Chondrocyte (in vitro differentiated cells): Measurements from ENCODE around the gene CEP350. TPM values are rescaled to one million over a fixed set of nuclear protein-coding genes. Genes with fewer than 3 reads are reported as not detected.

Experiments
- DNase-seq: peaks from one replicate; pipeline ENCODE4 v3.0.0; 2021; ENCODE audit warnings: mixed read lengths, low spot score
- H3K27ac Mint-ChIP-seq: one replicate; pipeline ENCODE4 v1.8.0; 2021; ENCODE audit warnings: mild to moderate bottlenecking, moderate library complexity, mixed read lengths; ENCODE audit not compliant: unreplicated experiment
- H3K27me3 Mint-ChIP-seq: 2 replicates; pipeline ENCODE4 v1.8.0; 2021; ENCODE audit warnings: low read depth, mixed read lengths
- H3K36me3 Mint-ChIP-seq: 2 replicates; pipeline ENCODE4 v1.8.0; 2021; ENCODE audit warnings: low read depth, mixed read lengths
- H3K4me1 Mint-ChIP-seq: 2 replicates; pipeline ENCODE4 v1.8.0; 2021; ENCODE audit warnings: low read depth, mild to moderate bottlenecking, mixed read lengths
- H3K4me3 Mint-ChIP-seq: one replicate; pipeline ENCODE4 v1.8.0; 2021; ENCODE audit warnings: mild to moderate bottlenecking, moderate library complexity, mixed read lengths; ENCODE audit not compliant: unreplicated experiment
- H3K9me3 Mint-ChIP-seq: 2 replicates; pipeline ENCODE4 v1.8.0; 2021; ENCODE audit warnings: low read depth, mixed read lengths
- total RNA-seq: library from RNA; stranded (reverse); gene quantifications from 3 replicates; pipeline ENCODE4 v1.2.1, GENCODE V29; 2021
- TF ChIP-seq, protein P1 (sequence below): fragments of 200-600 bp; sonication (generic); IDR thresholded peaks from 2 replicates; pipeline ENCODE4 v1.5.0; 2021; ENCODE audit warnings: antibody characterized with exemption, mild to moderate bottlenecking, moderate library complexity

The CEP350 gene
- total RNA-seq, 1 donor from 2014 or later: 36.2 TPM

DNA sequence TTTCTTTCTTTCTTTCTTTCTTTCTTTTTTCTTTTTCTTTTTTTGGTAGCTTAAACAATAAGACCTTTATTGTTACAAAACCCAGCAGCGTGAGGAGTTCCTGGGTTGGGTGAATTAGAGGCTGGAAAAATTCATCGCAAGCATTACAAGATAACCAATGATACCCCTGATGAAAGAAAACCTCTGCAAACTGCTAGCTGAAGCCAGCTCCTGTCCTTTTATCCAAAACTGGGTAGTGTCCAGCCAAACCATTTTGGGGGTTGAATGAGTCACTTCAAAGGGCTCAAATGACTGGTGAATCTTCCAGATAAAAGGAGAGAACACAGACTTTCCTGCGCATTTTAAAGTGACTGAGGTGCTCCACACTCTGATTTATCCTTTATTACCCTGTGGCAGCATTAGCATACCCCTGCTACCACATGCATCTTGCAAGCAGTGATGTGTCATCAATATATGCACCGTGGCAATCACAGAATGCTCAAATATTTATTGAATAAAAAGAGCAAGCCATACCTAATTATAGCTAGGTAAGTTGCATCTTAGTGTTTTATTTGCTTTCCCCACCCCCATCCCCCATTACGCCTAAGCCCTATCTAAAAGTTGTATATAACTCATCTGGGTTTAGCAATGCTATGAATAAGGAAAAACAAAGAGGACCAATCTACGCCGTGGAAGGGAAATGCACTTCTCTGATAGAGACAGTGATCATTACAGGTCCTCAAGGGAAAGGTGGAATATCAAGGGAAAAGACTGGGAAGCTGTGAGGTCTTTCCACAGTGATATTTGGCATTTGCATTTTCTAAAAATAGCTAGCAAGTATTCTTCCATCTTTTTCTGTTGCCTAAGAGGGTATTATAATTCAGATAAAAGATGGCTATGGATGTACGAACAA, 32.4 kb upstream of the CEP350 start:
- Mint-ChIP-seq H3K27me3 (no peaks in the 10 kb centered on the region), H3K9me3 (no peaks in the 10 kb centered on the region), H3K36me3 (peaks cover 20% of the 10 kb centered on the region), H3K4me1 (no peaks in the 10 kb centered on the region), H3K27ac (no peak overlapping the region), H3K4me3 (no peak overlapping the region)
- TF ChIP-seq, protein P1, sequence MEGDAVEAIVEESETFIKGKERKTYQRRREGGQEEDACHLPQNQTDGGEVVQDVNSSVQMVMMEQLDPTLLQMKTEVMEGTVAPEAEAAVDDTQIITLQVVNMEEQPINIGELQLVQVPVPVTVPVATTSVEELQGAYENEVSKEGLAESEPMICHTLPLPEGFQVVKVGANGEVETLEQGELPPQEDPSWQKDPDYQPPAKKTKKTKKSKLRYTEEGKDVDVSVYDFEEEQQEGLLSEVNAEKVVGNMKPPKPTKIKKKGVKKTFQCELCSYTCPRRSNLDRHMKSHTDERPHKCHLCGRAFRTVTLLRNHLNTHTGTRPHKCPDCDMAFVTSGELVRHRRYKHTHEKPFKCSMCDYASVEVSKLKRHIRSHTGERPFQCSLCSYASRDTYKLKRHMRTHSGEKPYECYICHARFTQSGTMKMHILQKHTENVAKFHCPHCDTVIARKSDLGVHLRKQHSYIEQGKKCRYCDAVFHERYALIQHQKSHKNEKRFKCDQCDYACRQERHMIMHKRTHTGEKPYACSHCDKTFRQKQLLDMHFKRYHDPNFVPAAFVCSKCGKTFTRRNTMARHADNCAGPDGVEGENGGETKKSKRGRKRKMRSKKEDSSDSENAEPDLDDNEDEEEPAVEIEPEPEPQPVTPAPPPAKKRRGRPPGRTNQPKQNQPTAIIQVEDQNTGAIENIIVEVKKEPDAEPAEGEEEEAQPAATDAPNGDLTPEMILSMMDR: no peak
- no peak for DNase-seq

DNA sequence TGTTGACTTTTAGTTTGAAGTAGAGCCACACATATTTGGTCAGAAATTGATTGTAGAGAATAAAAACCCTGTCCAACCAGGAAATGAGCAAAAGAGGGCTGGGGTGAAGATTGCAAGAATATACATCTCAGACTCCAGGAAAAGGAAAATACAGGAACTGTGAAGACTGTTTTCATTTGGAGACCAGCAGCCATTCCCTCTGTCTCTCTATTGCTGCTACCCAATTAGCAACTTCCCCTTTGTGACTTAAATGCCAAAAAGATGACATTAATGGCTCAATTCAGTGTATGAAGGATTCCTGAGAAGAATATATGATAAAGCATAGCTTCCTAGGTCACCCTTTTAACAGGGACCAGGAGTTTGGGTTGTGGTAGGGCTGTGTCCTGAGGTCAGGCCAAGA, 31.6 kb upstream of the CEP350 start:
- no peak overlapping the region for H3K27ac Mint-ChIP-seq
- peaks cover 12% of the 10 kb centered on the region for H3K36me3 Mint-ChIP-seq
- no peaks in the 10 kb centered on the region for H3K9me3 Mint-ChIP-seq
- TF ChIP-seq, protein P1: no peak
- H3K4me3 Mint-ChIP-seq: no peak overlapping the region
- H3K4me1 Mint-ChIP-seq: no peaks in the 10 kb centered on the region
- DNase-seq: no peak
- H3K27me3 Mint-ChIP-seq: no peaks in the 10 kb centered on the region

DNA sequence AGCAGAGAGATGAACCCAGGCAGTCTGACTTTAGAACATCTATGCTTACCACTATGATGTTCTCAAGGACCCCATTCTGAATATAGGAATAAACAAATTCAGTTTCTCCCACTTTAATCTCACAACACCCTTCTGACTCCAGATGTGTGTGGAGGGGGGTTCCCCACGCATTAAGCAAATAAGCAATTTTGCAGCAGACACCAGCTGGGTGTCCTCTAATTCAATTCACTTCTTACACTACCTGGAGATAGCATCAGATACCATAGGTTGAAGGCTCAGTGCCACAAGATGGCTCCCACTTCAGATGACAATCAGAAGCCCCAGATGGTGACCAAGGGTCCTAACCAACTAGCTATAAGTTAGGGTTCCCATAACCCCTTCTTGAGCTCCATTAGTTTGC, 30.3 kb upstream of the CEP350 start:
- peaks cover 6% of the 10 kb centered on the region for H3K36me3 Mint-ChIP-seq
- H3K27ac Mint-ChIP-seq: no peak overlapping the region
- no peaks in the 10 kb centered on the region for H3K27me3 Mint-ChIP-seq
- TF ChIP-seq, protein P1: no peak
- no peaks in the 10 kb centered on the region for H3K9me3 Mint-ChIP-seq
- no peak overlapping the region for H3K4me3 Mint-ChIP-seq
- DNase-seq: no peak
- no peaks in the 10 kb centered on the region for H3K4me1 Mint-ChIP-seq

DNA sequence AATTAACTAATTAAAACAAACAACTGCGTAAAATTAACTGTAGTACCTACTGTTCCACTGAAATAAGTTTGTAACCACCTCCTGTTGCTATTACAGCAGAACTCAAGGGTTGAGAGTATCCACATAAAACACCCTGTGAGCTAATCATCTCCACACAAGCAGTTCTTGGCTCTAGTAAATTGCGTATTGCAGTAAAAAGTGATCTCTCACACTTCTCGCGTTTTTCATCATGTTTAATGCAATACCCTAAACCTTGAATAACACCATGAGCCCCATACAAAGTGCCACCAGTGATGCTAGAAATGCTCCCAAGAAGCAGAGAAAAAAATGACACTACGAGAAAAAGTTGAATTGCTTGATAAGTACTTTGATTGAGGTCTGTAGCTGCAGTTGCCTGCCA, 29.3 kb upstream of the CEP350 start:
- Mint-ChIP-seq H3K36me3 (peaks cover 5% of the 10 kb centered on the region), H3K27me3 (no peaks in the 10 kb centered on the region), H3K4me3 (no peak overlapping the region), H3K4me1 (peaks cover 4% of the 10 kb centered on the region), H3K9me3 (no peaks in the 10 kb centered on the region), H3K27ac (no peak overlapping the region)
- TF ChIP-seq, protein P1: no peak
- DNase-seq: no peak

DNA sequence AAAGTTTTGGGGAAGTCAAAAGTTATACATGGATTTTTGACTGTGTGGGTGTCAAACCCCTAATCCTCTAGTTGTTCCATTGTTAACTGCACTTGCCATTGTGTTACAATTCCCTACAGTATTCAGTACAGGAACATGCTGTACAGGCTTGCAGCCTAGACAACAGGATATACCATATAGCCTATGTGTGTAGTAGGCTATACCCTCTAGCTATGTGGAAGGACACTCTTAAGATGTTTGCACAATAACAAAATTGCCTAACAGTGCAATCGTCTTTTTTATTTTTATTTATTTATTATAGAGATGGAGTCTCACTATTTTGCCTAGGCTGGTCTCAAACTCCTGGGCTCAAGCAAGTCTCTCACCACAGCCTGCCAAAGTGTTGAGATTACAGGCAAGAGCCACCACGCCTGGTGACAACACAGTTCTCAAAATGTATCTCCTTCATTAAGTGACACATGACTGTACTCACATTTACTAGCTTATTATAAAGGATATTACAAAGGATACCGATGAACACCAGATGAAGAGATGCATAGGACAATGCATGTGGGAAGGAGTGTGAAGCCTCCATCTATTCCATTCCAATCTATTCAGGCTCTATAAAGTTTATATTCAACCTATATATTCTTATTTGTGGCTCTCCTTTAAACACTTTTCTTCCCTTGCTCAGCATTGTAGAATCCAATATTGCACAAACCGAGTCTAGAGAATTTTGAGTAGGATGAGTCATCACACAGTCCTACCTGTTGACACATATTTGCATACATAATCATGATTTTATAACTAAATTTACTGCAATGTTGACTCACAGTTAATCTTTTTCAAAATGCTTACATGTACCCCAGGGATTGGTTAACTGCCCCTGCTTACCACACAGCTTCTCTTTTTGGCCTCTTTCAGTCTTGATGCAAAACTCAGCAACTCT, 28.4 kb upstream of the CEP350 start:
- Mint-ChIP-seq H3K4me1 (peaks cover 6% of the 10 kb centered on the region), H3K4me3 (no peak overlapping the region), H3K27ac (no peak overlapping the region), H3K36me3 (peaks cover 5% of the 10 kb centered on the region), H3K27me3 (no peaks in the 10 kb centered on the region), H3K9me3 (no peaks in the 10 kb centered on the region)
- no peak for DNase-seq
- TF ChIP-seq, protein P1: no peak
